ENCODE data around the gene HPSE2. TPM values are rescaled to one million over a fixed set of nuclear protein-coding genes. Genes with fewer than 3 reads are reported as not detected.

HPSE2 gene
- total RNA-seq, 1 experiment from 2014 or later = not detected

GRCh38 chr10:98589007-98589406, 646.6 kb downstream of the HPSE2 start:
- H3K4me1 ChIP-seq = no peaks in the 10 kb centered on the region
- CTCF ChIA-PET = no interaction called here
- Mint-ChIP-seq H3K27me3 (ENCODE audit: insufficient read depth, unreplicated experiment) (no peaks in the 10 kb centered on the region), H3K9me3 (ENCODE audit: unreplicated experiment) (no peaks in the 10 kb centered on the region), H3K27ac (ENCODE audit: unreplicated experiment) (no peak overlapping the region), H3K4me1 (ENCODE audit: low read depth, unreplicated experiment) (no peaks in the 10 kb centered on the region), H3K36me3 (ENCODE audit: insufficient read depth, unreplicated experiment) (no peaks in the 10 kb centered on the region), H3K4me3 (ENCODE audit: unreplicated experiment) (no peak overlapping the region)
- DNase-seq = no peak
- no peaks in the 10 kb centered on the region for H3K9me3 ChIP-seq
- no peaks in the 10 kb centered on the region for H3K27me3 ChIP-seq (replicated peaks; ENCODE audit: control insufficient read depth, insufficient read depth, low read length)
- TF ChIP-seq CTCF (IDR thresholded peaks at IDR 0.05; ENCODE audit: insufficient read depth in 1 of 2, low read depth in 1 of 2, low read length in 1 of 2, severe bottlenecking in 1 of 2, unreplicated experiment in 1 of 2) = no peak
- no peaks in the 10 kb centered on the region for H3K36me3 ChIP-seq (ENCODE audit: control insufficient read depth, insufficient read depth, low read length)
- POLR2A ChIA-PET = no interaction called here
- no TSS peak for BruUV-seq (replicated peaks)
- H3K4me3 ChIP-seq (ENCODE audit: low read depth, low read length) = no peak overlapping the region
- intact Hi-C loops (cut with micrococcal nuclease; ENCODE audit: unreplicated experiment) = no loop called here

GRCh38 chr10:98587156-98587837, 648.4 kb downstream of the HPSE2 start:
- Mint-ChIP-seq H3K36me3 (ENCODE audit: insufficient read depth, unreplicated experiment) (no peaks in the 10 kb centered on the region), H3K4me1 (ENCODE audit: low read depth, unreplicated experiment) (no peaks in the 10 kb centered on the region), H3K27me3 (ENCODE audit: insufficient read depth, unreplicated experiment) (peaks cover 5% of the 10 kb centered on the region), H3K27ac (ENCODE audit: unreplicated experiment) (no peak overlapping the region), H3K9me3 (ENCODE audit: unreplicated experiment) (no peaks in the 10 kb centered on the region), H3K4me3 (ENCODE audit: unreplicated experiment) (no peak overlapping the region)
- no peak overlapping the region for H3K4me3 ChIP-seq (ENCODE audit: low read depth, low read length)
- no peak for TF ChIP-seq CTCF (IDR thresholded peaks at IDR 0.05; ENCODE audit: insufficient read depth in 1 of 2, low read depth in 1 of 2, low read length in 1 of 2, severe bottlenecking in 1 of 2, unreplicated experiment in 1 of 2)
- DNase-seq = no peak
- H3K9me3 ChIP-seq = no peaks in the 10 kb centered on the region
- BruUV-seq (replicated peaks) = no TSS peak
- H3K36me3 ChIP-seq (ENCODE audit: control insufficient read depth, insufficient read depth, low read length) = no peaks in the 10 kb centered on the region
- no peaks in the 10 kb centered on the region for H3K4me1 ChIP-seq
- intact Hi-C loops (cut with micrococcal nuclease; ENCODE audit: unreplicated experiment) = no loop called here
- POLR2A ChIA-PET = no interaction called here
- CTCF ChIA-PET = no interaction called here
- no peaks in the 10 kb centered on the region for H3K27me3 ChIP-seq (replicated peaks; ENCODE audit: control insufficient read depth, insufficient read depth, low read length)

- Histone ChIP-seq H3K4me3 (ENCODE audit: low read depth, low read length) (no peak overlapping the region), H3K36me3 (ENCODE audit: control insufficient read depth, insufficient read depth, low read length) (no peaks in the 10 kb centered on the region), H3K9me3 (no peaks in the 10 kb centered on the region), H3K4me1 (no peaks in the 10 kb centered on the region), H3K27me3 (replicated peaks; ENCODE audit: control insufficient read depth, insufficient read depth, low read length) (no peaks in the 10 kb centered on the region)
- ChIA-PET POLR2A (no interaction called here), CTCF (no interaction called here)
- Mint-ChIP-seq H3K27ac (ENCODE audit: unreplicated experiment) (no peak overlapping the region), H3K36me3 (ENCODE audit: insufficient read depth, unreplicated experiment) (no peaks in the 10 kb centered on the region), H3K4me1 (ENCODE audit: low read depth, unreplicated experiment) (no peaks in the 10 kb centered on the region), H3K27me3 (ENCODE audit: insufficient read depth, unreplicated experiment) (peaks cover 5% of the 10 kb centered on the region), H3K4me3 (ENCODE audit: unreplicated experiment) (no peak overlapping the region), H3K9me3 (ENCODE audit: unreplicated experiment) (no peaks in the 10 kb centered on the region)
- TF ChIP-seq CTCF (IDR thresholded peaks at IDR 0.05; ENCODE audit: insufficient read depth in 1 of 2, low read depth in 1 of 2, low read length in 1 of 2, severe bottlenecking in 1 of 2, unreplicated experiment in 1 of 2) = no peak
- BruUV-seq (replicated peaks) = no TSS peak
- intact Hi-C loops (cut with micrococcal nuclease; ENCODE audit: unreplicated experiment) = no loop called here
- no peak for DNase-seq
Measured at GRCh38 chr10:98586096-98586495, 649.6 kb downstream of the HPSE2 start.

Measured in Caco-2 (cell line).